UCSD-AML1 (cell line): Measurements from ENCODE around the gene ULK4.

Experiments
- DNase-seq: peaks from one replicate; lab custom pipeline; 2025; ENCODE audit not compliant: unreplicated experiment; lab: John Stamatoyannopoulos, UW

The ULK4 gene

DNA sequence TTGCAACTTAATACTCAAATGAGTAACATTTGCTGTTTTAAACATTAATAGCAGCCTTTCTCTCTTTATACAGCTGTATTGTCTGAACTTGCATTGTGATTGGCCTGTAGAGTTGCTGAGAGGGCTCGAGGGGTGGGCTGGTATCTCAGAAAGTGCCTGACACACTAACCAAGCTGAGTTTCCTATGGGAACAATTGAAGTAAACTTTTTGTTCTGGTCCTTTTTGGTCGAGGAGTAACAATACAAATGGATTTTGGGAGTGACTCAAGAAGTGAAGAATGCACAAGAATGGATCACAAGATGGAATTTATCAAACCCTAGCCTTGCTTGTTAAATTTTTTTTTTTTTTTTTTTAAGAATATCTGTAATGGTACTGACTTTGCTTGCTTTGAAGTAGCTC, 722.3 kb downstream of the ULK4 start:
- DNase-seq = no peak

- no peak for DNase-seq
These were observed 724.0 kb downstream of the ULK4 start for GRCh38 chr3:41237907-41238306.

DNA sequence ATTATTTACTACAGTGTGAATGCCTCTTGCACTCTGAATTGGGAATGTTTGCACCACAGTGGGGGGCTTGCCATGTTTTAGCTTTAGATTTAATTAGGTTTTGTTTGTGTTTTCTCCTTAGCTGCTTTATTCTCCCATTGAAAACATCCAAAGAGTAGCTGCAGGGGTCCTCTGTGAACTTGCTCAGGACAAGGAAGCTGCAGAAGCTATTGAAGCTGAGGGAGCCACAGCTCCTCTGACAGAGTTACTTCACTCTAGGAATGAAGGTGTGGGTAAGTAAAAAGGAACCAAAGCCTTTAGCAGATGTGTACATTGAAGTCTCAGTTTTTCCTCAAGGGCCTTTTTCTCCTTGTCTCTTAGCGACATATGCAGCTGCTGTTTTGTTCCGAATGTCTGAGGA, 725.7 kb downstream of the ULK4 start:
- DNase-seq = no peak

GRCh38 chr3:41234823-41235721, 726.8 kb downstream of the ULK4 start:
- no peak for DNase-seq

GRCh38 chr3:41224120-41224806, 737.6 kb downstream of the ULK4 start:
- DNase-seq = no peak

DNA sequence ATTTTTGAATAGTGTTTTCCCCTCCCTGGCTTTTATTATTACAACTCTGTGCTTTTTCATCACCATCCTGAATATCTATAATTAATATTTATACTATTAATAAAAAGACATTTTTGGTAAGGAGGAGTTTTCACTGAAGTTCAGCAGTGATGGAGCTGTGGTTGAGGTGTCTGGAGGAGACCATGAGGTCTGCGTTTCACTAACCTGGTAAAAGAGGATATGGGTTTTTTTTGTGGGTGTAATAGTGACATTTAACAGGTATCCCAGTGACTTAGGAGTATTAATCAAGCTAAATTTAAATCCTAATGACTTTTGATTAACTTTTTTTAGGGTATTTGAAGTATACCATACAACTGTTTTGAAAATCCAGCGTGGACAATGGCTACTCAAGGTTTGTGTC, 738.2 kb downstream of the ULK4 start:
- no peak for DNase-seq

DNA sequence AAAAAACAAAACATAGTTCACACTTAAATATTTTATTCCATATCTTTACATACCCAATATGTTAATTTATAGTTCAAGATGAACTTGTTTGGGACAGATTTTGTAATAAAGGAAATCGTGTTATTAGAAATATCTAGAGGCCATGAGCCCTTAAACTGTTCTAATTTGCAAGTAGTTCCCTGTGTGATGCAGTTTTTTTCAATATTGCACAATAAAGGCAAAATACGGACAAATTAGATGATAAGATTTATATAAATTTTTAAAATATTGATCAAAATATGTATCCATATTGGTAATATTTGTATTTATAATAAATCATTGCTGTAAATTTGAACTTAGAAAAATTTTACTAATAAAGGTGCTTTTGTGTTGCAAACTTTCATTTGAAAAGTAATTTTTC, 738.8 kb downstream of the ULK4 start:
- no peak for DNase-seq

- no peak for DNase-seq
These were observed 739.4 kb downstream of the ULK4 start for GRCh38 chr3:41222501-41222900.

- DNase-seq = no peak
These were observed 739.9 kb downstream of the ULK4 start for GRCh38 chr3:41222012-41222411.

DNA sequence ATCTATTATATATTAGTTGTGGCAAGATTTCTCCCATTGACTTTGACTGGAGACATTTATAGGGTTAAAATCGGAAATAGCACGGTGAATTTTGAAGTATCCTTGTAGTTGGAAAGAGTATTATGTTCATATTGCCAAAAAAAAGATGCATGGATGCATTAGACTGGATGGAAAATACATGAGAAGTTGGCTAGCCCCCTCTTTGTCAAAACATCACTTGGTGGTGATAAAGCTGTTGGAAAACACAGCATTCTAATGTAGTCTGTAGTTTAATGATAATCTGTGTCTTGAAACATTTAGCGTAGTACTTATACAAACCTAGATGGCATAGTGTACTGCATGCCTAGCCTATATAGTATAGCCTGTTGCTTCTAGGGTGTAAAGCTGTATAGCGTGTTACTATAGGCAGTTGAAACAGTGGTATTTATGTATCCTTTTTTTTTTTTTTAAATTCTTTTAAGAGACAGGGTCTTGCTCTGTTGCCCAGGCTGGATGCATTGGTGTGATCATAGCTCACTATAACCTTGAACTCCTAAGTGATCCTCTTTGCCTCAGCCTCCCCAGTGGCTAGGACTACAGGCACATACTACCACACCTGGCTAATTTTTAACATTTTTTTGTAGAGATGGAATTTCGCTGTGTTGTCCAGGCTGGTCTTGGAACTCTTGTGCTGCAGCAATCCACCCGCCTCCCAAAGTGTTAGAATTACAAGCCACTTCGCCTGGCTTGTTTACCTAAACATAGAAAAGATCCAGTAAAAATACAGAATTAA, 740.8 kb downstream of the ULK4 start:
- DNase-seq = no peak

- DNase-seq = no peak
These were observed 742.5 kb downstream of the ULK4 start for GRCh38 chr3:41219424-41219823.

GRCh38 chr3:41216993-41217392, 744.9 kb downstream of the ULK4 start:
- no peak for DNase-seq

GRCh38 chr3:41216422-41216821, 745.5 kb downstream of the ULK4 start:
- DNase-seq = no peak

GRCh38 chr3:41213588-41213987, 748.3 kb downstream of the ULK4 start:
- no peak for DNase-seq

- no peak for DNase-seq
These were observed 749.8 kb downstream of the ULK4 start for GRCh38 chr3:41212088-41212487.

GRCh38 chr3:41210966-41211365, 750.9 kb downstream of the ULK4 start:
- no peak for DNase-seq

GRCh38 chr3:41209646-41210045, 752.3 kb downstream of the ULK4 start:
- no peak for DNase-seq

GRCh38 chr3:41208507-41209220, 753.2 kb downstream of the ULK4 start:
- no peak for DNase-seq

GRCh38 chr3:41207355-41207754, 754.5 kb downstream of the ULK4 start:
- DNase-seq = no peak

- DNase-seq = no peak
These were observed 756.3 kb downstream of the ULK4 start for GRCh38 chr3:41205591-41205990.

- DNase-seq = no peak
These were observed 757.5 kb downstream of the ULK4 start for GRCh38 chr3:41204369-41204768.
